ENCODE results near the gene C20orf141. TPM values are rescaled to one million over a fixed set of nuclear protein-coding genes. Genes with fewer than 3 reads are reported as not detected.
"Not testable (repeated sequence)": the region's sequence is repeated elsewhere in the genome, so short reads cannot be mapped to it uniquely, and the experiment has no call there.

Gene C20orf141
- polyA plus RNA-seq, 10 donors = not detected

GRCh38 chr20:2799688-2800520, 14.9 kb upstream of the C20orf141 start:
- DNase-seq = peak in 1 of 3 donors; percentile 84

- peak; percentile 8 to 82 (median 55) for DNase-seq
These were observed 14.1 kb upstream of the C20orf141 start, which contains the start of gene CPXM1 for GRCh38 chr20:2800521-2801285. Gene CPXM1, minus strand, starts transcription at chr20:2800627. Its CDS starts 55 bp downstream, at chr20:2800572.

GRCh38 chr20:2801286-2801728, 13.5 kb upstream of the C20orf141 start:
- DNase-seq = no peak

- no peak for DNase-seq
These were observed 10.6 kb upstream of the C20orf141 start for GRCh38 chr20:2804041-2804828.

GRCh38 chr20:2804852-2805688, 9.7 kb upstream of the C20orf141 start:
- DNase-seq = no peak

GRCh38 chr20:2805689-2806350, 9.0 kb upstream of the C20orf141 start:
- DNase-seq = no peak

GRCh38 chr20:2806351-2806701, 8.5 kb upstream of the C20orf141 start:
- no peak for DNase-seq

- DNase-seq = no peak
These were observed 7.8 kb upstream of the C20orf141 start for GRCh38 chr20:2807019-2807418.

- not testable (repeated sequence) for DNase-seq
These were observed 6.9 kb upstream of the C20orf141 start for GRCh38 chr20:2807929-2808328.

GRCh38 chr20:2809690-2810089, 5.1 kb upstream of the C20orf141 start:
- no peak for DNase-seq

- no peak for DNase-seq
These were observed 2.6 kb upstream of the C20orf141 start for GRCh38 chr20:2812189-2812588.

- DNase-seq = no peak
These were observed 711 bp upstream of the C20orf141 start for GRCh38 chr20:2814076-2814475.

- no peak for DNase-seq
These were observed 584 bp downstream of the C20orf141 start for GRCh38 chr20:2815242-2815900.

GRCh38 chr20:2816030-2816582, 1.3 kb downstream of the C20orf141 start, which contains the start of gene TMEM239:
Gene TMEM239, plus strand, starts transcription at chr20:2816364. Its CDS starts 191 bp downstream, at chr20:2816555.
- no peak for DNase-seq

- DNase-seq = no peak
These were observed 2.0 kb downstream of the C20orf141 start for GRCh38 chr20:2816583-2817340.

GRCh38 chr20:2817341-2817726, 2.5 kb downstream of the C20orf141 start:
- no peak for DNase-seq

GRCh38 chr20:2817891-2818595, 3.3 kb downstream of the C20orf141 start:
- no peak for DNase-seq

Measured in muscle of back (tissue), 11 donors.